GM19099 (cell line): ENCODE data around the gene SS18.

Experiments used
- POLR2A ChIP-seq: IDR thresholded peaks from 3 replicates; pipeline ENCODE4 v1.6.1; 2011; ENCODE audit warnings: low read depth; ENCODE audit not compliant: insufficient read length; ENCODE audit errors: extremely low read depth

SS18 gene

DNA sequence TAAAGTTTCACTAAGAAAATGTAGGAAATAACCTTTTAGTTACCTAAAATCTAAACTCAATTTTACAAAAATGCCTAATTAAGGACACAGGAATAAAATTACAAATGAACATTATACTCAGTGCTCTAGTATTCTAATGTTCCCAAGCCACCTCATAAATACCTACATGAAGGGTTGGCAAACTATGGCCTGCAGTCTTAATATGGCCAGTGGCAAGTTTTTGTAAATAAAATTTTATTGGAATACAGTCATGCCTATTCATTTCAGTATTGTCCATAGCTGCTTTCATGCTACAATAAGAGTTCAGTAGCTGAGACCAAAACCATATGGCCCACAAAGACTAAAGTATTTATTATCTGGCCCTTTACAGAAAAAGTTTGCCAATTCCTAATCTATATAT, 53.8 kb downstream of the SS18 start:
- TF ChIP-seq POLR2A, result no peak

DNA sequence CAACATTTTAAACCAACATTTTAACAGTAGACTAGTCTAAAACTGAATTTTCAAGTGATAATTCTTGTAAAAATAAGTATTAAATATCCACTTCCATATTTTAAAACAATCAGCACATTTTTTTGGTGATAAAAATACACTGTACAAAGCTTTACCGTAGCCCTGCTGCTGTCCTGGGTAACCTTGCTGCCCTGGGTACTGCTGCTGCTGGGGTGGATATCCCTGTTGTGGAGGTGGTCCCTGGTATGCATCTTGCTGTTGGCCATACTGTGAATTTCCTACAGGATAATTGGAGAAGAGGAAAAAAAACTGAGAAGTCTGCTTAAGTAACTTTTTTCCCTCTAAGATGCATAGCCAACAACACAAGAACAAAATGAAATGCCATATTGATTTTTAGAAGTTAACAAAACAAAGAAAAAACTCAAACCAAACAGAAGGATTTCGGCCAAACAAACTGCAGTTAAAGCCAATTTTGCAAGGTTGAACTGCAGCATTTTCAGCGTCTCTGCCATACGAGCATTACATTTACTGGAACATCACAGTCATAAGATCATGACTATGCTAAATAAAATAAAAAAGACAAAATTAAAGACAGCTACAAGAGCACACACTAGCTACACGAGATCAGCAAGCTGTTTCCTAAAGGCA, 55.4 kb downstream of the SS18 start:
- no peak for TF ChIP-seq POLR2A

DNA sequence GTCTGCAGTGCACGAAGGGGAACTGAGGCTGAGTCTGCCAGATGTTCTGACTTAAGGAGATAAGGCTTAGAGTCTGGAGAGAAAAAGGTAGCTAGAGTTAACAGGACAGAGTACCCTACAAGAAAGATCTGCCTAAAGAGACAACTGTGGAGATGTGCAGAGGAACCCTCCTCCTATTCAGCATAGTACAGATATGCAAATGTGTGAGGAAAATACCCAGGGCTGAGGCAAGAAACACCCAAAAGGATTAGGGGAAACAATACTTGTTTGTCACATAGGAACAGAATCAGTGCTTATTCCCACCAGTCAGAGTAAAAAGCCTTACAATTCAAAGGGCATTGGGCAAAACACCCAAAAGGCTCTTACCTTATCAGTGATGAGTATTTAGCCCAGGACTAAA, 67.8 kb downstream of the SS18 start:
- TF ChIP-seq POLR2A, result no peak

DNA sequence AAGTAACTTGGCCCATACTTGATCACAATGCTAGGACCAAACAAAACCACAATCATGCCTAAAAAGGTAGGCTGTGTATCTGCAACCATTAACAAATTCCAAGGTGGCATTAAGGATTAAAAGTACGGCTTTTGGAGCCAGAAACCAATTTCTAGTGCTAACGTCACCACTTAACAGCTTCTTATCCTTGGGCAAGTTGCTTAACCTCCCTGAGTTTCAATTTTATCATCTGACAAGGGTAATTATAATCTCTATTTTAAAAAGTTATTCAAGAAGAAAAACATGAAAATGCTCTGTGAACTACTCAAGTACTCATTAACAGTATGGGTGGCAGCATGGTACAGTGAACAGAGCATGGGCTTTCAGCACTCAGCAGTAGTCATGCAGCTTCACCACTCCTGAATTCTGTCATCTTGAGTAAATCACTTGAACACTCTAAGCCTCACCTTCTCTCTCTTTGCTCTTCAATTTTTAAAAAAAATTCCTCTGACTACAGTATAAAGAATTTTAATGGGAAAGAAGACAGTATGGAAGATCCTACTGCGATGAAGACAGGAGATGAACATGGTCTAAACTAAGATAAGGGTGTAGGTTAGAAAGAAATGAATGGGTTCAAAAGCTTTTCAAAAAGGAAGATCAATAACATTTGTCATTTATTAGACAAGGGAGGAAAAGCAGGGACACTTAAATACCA, 69.2 kb downstream of the SS18 start:
- TF ChIP-seq POLR2A, result no peak

DNA sequence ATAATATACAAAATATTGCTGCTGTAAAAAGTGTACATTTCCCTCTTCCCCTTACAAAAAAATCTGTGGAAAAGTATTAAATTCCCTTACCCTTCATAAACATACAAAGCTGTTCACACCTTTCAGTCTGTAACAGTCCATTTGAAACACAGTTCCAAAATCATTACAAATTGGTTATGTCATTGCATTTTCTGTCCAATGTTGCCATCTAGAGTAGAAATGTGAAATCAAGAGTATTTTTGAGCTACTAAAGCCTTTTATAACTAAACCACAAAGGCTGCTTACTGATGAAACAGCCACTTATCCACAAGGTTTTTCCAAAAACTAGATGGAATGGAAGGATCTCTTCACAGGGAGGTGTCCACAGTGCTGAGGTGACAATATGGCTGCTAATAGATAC, 72.5 kb downstream of the SS18 start:
- no peak for TF ChIP-seq POLR2A

DNA sequence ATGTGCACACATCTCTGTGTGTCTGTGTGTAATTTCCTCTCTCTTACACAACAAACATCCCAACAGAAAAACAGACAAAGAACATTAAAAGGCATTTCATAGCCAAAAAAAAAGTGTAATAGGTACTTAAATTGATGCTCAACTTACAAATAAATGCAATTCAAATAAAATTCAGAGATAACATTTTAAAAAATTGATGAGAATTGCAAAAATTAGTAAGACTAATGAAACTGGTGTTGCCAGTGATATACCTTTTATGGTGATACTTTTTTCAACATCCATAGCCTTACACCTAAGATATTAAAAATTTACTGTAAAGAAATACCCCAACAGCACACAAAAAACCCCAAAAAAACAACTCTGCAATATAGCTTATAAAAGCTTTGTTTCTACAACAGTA, 76.0 kb downstream of the SS18 start:
- TF ChIP-seq POLR2A, result no peak

DNA sequence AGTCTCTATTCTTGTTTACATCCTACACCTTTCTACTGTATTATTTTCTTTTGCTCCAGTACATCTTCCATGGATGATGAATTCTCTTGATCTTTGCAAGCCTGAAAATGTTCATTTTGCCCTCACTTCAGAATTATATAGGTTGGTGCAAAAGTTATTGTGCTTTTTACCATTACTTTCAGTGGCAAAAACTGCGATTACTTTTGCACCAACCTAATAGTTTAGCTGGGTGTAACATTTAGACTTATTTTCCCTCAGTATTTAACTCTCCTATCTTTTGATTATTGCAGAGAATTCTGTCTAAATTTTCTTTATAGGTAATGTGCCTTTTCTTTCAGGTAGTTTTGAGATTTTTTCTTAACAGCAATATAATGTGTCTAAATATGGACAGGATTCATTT, 81.8 kb downstream of the SS18 start:
- TF ChIP-seq POLR2A, result no peak

DNA sequence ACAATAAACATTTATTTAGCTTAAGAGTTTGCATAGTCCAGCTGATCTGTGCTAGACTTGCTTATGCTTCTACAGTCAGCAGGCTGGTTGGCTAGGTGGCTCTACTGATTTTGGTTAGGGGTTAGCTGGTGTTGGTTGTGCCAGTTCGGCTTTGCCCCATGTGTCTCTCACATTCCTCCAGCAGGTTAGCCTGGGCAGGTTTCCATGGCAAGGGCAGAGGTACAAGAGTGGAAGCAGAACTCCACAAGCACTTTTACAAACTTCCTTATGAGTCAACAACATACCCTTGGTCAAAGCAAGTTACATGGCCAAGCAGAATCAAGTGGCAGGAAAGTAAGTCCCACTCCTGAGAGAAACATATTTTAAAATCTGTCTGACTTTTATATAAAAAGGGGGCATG, 82.3 kb downstream of the SS18 start:
- TF ChIP-seq POLR2A, result no peak

DNA sequence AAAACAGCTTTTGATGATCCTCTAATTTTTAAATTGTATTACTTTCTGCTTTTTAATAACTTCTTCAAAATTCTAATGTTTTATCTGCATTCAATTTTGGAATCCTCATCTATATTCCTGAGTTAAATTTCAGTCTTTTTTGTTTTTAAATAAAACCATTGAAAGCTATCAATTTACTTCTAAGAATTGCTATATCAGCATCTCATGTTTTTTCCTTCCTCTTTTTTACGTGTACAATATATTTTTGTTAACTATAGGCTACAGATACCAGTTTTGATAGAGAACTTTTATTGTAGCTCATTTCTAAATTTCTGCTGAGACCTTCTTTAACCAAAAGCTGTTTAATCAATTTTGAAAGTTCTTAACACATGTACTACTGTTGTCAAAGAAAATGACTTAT, 84.5 kb downstream of the SS18 start:
- TF ChIP-seq POLR2A, result no peak

DNA sequence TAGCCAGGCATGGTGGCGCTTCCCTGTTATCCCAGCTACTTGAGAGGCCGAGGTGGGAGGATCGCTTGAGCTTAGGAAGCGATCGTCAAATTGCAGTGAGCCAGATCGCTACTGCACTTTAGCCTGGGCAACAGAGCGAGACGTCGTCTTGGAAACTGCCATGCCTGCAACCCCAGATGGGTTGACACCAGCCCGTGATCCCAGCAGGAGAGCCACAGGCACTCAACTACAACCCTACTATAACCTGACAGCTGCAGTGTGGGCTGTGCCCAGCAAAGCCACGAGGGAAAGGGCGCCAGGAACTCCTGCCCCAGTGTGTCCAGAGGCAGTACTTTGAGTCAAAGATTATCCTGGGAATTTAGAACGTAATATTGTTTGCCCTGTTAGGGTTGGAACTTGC, 85.6 kb downstream of the SS18 start:
- TF ChIP-seq POLR2A, result no peak

DNA sequence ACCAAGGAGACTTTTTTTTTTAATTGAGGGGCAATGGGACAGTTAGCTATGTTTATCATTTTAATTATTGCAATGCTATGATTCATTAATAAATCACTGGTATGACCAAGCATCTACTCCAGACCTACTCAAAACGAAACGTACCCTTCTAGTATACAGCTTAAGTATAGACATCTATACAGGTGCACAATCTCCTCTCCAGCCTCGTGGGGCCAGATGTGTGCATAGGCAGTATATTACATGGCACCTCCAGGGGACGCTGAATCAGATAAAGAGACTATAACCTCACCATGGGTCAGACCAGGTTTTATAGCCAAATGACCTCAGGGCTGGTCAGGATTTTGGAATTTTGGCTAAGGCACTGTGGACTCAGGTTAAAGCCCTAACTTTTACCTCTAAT, 86.6 kb downstream of the SS18 start:
- TF ChIP-seq POLR2A, result no peak

DNA sequence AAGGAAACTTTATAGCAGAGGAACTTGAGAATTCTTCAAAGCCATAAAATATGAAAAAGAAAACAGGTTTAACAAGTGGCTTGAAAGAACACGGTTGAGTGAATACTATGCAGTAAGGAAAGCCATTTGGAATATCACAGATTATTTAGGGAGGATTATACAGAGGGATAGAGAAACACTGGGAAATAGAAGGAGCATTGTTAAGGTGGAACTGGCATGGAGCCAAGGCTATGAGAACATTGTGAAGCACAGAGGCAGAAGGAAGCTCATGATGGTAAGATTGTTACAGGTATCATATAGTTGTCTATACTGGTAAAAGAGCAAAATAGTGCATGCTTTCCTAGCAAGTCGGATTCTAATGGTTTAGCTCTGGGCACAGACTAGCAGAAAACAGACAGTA, 87.1 kb downstream of the SS18 start:
- no peak for TF ChIP-seq POLR2A

DNA sequence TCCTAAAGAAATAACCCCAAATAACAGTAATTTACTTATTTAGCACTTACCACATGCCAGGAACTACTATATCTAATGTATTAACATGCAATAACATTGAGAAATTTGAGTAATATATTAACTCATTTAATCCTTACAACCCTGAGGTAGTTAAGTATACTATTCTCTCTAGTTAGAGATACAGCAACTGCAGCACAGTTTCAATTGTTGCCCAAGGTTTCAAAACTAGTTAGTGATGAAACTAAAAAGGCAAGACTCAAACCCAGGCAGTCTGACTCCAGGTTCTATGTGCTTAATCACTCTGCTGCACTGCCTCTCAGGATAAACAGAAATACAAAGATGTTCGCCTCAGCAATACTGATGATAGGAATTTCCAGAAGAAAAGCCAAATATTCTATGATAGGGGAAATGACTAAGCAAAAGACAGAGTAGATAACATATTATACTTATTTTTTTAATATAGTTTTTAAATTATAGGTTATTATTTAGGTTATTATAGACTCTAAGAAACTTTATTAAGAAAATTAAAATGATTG, 88.0 kb downstream of the SS18 start:
- no peak for TF ChIP-seq POLR2A

DNA sequence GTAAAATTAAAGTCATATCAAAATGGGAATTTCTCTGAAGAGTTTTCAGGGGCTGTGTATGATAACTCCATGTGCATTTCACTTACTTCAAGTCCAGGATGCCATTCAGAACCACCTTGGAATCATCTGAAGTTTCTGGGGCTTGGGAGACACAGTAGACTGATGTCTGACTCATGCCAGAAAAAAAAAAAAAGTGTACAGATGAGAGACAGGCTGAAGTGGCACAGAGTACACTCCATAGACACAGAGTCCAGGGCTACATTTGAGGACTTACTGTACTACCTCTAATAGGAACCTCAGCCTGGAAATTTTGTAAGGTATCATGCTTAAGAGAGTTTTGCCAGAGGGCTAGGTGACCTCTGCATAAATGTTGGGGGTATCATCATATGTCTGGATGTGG, 92.0 kb downstream of the SS18 start:
- no peak for TF ChIP-seq POLR2A

DNA sequence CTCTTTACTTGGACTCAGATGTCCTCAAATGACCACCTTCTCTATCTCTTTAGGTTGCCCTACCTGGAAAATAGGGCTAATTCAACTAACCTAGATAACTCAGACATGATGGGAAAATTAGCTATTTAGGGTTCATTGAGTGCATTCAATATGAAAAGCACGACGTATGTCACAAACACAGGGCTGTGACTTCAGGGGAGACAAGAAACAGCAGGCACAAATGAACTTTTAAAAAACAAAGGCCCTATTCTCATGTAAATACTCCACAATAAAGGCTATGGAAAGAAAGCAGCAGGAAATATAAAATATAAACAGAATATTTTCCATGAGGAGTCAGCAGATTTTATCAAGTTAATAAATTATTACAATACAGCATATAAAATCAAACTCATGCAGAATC, 97.8 kb downstream of the SS18 start:
- no peak for TF ChIP-seq POLR2A

DNA sequence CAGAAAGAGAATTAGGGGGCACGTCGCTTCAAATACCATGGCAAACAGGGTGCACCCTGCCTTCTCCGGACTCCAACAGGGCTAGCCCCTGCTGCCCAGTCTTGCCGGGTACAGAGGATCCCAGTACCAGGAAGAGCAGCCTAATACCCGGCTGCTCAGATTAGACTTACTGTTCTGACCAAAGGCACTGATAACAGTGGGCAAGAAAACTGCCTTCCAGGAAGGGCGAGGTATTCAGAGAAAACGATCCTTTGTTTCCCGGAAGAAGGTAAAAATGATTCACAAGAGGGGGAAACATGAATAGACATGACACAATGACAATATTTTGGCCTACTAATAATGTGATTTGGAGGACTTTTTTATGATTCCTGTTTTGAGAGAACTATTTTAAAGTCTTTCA, 99.9 kb downstream of the SS18 start:
- no peak for TF ChIP-seq POLR2A
